Globus pallidus (tissue), 1 donor: Measurements from ENCODE around the gene SNRPB.

ENCODE experiments used
- DNase-seq: peaks from one replicate; pipeline ENCODE4 v3.0.0-alpha.2; 2015; ENCODE audit warnings: low spot score

Gene SNRPB

GRCh38 chr20:2429051-2429450, 41.5 kb downstream of the SNRPB start:
- DNase-seq = no peak

GRCh38 chr20:2421247-2421646, 49.3 kb downstream of the SNRPB start:
- no peak for DNase-seq

DNA sequence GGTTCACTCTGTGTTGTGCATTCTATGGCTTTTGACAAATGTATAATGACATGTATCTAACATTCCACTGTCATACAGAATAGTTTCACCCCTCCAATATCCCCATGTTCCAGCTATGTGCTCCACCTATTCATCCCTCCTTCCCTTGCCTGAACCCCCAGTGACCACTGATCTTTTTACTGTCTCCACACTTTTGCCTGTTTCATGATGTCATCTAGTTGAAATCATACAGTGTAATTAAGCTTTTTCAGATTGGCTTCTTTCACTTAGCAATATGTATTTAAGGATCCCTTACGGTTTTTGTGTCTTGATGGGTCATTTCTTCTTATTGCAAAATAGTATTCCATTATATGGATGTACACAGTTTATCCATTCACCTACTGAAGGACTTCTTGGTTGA, 50.1 kb downstream of the SNRPB start:
- no peak for DNase-seq

DNA sequence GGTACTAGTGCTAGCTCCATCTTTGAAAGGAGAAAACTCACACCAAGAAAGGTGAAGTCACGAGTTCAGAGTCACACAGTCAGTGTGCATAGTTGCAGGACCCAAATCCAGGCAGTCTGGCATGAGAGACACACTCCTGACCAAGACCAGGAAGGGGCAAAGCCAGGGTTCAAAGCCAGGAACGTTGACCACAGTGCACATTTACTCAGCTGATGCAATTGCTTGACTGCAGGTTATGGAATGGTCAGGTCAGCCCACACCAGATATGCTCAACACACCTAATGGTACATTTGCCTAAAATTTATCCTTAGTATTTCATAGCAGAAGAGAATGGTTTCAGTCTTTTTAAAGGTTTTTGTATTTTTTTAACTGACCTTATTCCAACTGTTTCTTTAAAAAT, 52.2 kb downstream of the SNRPB start:
- no peak for DNase-seq

GRCh38 chr20:2417213-2417541, 53.4 kb downstream of the SNRPB start:
- no peak for DNase-seq

GRCh38 chr20:2416541-2417212, 53.9 kb downstream of the SNRPB start:
- no peak for DNase-seq
